ENCODE results near the gene OR5M11. TPM values are rescaled to one million over a fixed set of nuclear protein-coding genes. Genes with fewer than 3 reads are reported as not detected.
"Not testable (repeated sequence)": the region's sequence is repeated elsewhere in the genome, so short reads cannot be mapped to it uniquely, and the experiment has no call there.

OR5M11 gene
- not detected for total RNA-seq

DNA sequence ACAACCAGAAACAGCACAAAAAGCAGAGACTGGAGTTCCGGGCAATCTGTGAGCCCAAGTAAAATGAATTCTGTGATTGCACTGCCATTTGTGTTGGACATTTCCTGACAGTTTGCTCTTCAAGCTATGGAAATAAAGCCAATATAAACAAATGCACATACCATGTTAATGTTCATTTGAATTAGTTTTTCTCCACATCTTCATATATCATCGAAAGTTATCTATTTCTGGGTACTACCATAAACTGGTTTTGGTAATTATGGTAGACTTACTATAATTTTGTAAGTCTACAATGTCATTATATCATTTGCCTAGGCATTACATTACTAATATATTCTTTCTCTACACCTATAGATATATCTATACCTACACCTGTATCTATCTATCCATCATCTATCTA, at the start of gene OR5M11:
Gene OR5M11, minus strand, starts transcription at position 101 of the 400 bp plus-strand sequence. Its CDS starts 0 bp downstream, at position 101.
- no peak within 1 kb of the TSS for H3K4me3 ChIP-seq
- H3K4me1 ChIP-seq: no peaks in the 10 kb centered on the region
- H3K9me3 ChIP-seq: no peaks in the 10 kb centered on the region
- 70 to 71% methylated on average over 2 of the region's 2 CpGs for WGBS, 2 donors
- intact Hi-C loops (cut with DNase I): no loop called here
- TF ChIP-seq CTCF (IDR thresholded peaks at IDR 0.05): no peak
- DNase-seq (no peak), ATAC-seq (no peak)
- no peaks in the 10 kb centered on the region for H3K36me3 ChIP-seq (replicated peaks in 1 of 2; ENCODE audit: insufficient read depth in 1 of 2, low read depth in 2 of 2)
- H3K27me3 ChIP-seq: no peaks in the 10 kb centered on the region
- no peak within 1 kb of the TSS for H3K27ac ChIP-seq

- H3K27me3 ChIP-seq; intact Hi-C loops (cut with DNase I); H3K27ac ChIP-seq; H3K9me3 ChIP-seq; H3K36me3 ChIP-seq (replicated peaks in 1 of 2; ENCODE audit: insufficient read depth in 1 of 2, low read depth in 2 of 2); H3K4me3 ChIP-seq; DNase-seq; H3K4me1 ChIP-seq; ATAC-seq: not testable (repeated sequence)
- 81% methylated on average over 12 to 18 of the region's 20 CpGs for WGBS, 2 donors
Observed at GRCh38 chr11:56592088-56592717, 49.1 kb upstream of the OR5M11 start.

- TF ChIP-seq POLR2A (IDR thresholded peaks at IDR 0.05): no peak
- TF ChIP-seq CTCF (IDR thresholded peaks at IDR 0.05): no peak
- H3K4me1 ChIP-seq: no peaks in the 10 kb centered on the region
- no peaks in the 10 kb centered on the region for H3K36me3 ChIP-seq (replicated peaks in 1 of 2; ENCODE audit: insufficient read depth in 1 of 2, low read depth in 2 of 2)
- ATAC-seq (no peak), DNase-seq (no peak)
- WGBS, 2 donors: 36% methylated on average over 3 of the region's 3 CpGs
- intact Hi-C loops (cut with DNase I): no loop called here
- H3K27ac ChIP-seq: no peak within 1 kb of the TSS
- H3K4me3 ChIP-seq: no peak within 1 kb of the TSS
- H3K27me3 ChIP-seq: no peaks in the 10 kb centered on the region
- no peaks in the 10 kb centered on the region for H3K9me3 ChIP-seq
Observed at GRCh38 chr11:56577621-56578020, 34.6 kb upstream of the OR5M11 start, which contains the start of gene OR5M10. OR5M10 (minus strand) TSS chr11:56577721; CDS start chr11:56577721, 0 bp downstream.

GRCh38 chr11:56558574-56558973, 15.5 kb upstream of the OR5M11 start:
- WGBS, 2 donors: 36 to 61% methylated on average over 6 of the region's 6 CpGs
- TF ChIP-seq CTCF (IDR thresholded peaks at IDR 0.05): no peak
- TF ChIP-seq POLR2A (IDR thresholded peaks at IDR 0.05): no peak
- no peak for DNase-seq
- Histone ChIP-seq H3K4me3 (no peak overlapping the region), H3K27me3 (no peaks in the 10 kb centered on the region), H3K9me3 (no peaks in the 10 kb centered on the region), H3K27ac (no peak overlapping the region), H3K36me3 (replicated peaks in 1 of 2; ENCODE audit: insufficient read depth in 1 of 2, low read depth in 2 of 2) (no peaks in the 10 kb centered on the region), H3K4me1 (no peaks in the 10 kb centered on the region)
- no peak for ATAC-seq
- intact Hi-C loops (cut with DNase I): no loop called here

DNA sequence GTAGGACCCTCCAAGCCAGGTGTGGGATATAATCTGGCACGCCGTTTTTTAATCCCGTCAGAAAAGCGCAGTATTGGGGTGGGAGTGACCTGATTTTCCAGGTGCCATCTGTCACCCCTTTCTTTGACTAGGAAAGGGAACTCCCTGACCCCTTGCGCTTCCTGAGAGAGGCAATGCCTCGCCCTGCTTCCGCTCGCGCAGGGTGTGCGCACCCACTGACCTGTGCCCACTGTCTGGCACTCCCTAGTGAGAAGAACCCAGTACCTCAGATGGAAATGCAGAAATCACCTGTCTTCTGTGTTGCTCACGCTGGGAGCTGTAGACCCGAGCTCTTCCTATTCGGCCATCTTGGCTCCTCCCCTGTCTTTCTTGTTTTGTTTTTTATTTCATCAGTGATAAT, 11.6 kb upstream of the OR5M11 start:
- H3K36me3 ChIP-seq (replicated peaks in 1 of 2; ENCODE audit: insufficient read depth in 1 of 2, low read depth in 2 of 2); H3K27ac ChIP-seq; DNase-seq: not testable (repeated sequence)

GRCh38 chr11:56545531-56545930, 2.5 kb upstream of the OR5M11 start:
- no peak overlapping the region for H3K4me3 ChIP-seq
- H3K4me1 ChIP-seq: no peaks in the 10 kb centered on the region
- 49 to 75% methylated on average over 6 of the region's 6 CpGs for WGBS, 2 donors
- TF ChIP-seq POLR2A (IDR thresholded peaks at IDR 0.05) (no peak), CTCF (IDR thresholded peaks at IDR 0.05) (no peak)
- H3K36me3 ChIP-seq (replicated peaks in 1 of 2; ENCODE audit: insufficient read depth in 1 of 2, low read depth in 2 of 2): no peaks in the 10 kb centered on the region
- no peaks in the 10 kb centered on the region for H3K27me3 ChIP-seq
- no peak for ATAC-seq
- no peak overlapping the region for H3K27ac ChIP-seq
- H3K9me3 ChIP-seq: no peaks in the 10 kb centered on the region
- intact Hi-C loops (cut with DNase I): no loop called here
- no peak for DNase-seq

More for the DNA sequence above, 11.6 kb upstream of the OR5M11 start:
- intact Hi-C loops (cut with DNase I); H3K9me3 ChIP-seq; H3K27me3 ChIP-seq; H3K4me1 ChIP-seq; H3K4me3 ChIP-seq; ATAC-seq: not testable (repeated sequence)
- 73 to 83% methylated on average over 13 of the region's 13 CpGs for WGBS, 2 donors
